ENCODE measurements around the gene DNAJC18. TPM values are rescaled to one million over a fixed set of nuclear protein-coding genes. Genes with fewer than 3 reads are reported as not detected.
"Not testable (repeated sequence)": the region's sequence is repeated elsewhere in the genome, so short reads cannot be mapped to it uniquely, and the experiment has no call there.

DNAJC18 gene
- total and polyA plus RNA-seq, 4 donors: 4.3 to 26.4 (median 14.1) TPM

- H3K36me3 ChIP-seq (ENCODE audit: control insufficient read depth in 1 of 2, insufficient read depth in 2 of 2, low read length in 1 of 2); H3K27me3 ChIP-seq (ENCODE audit: control insufficient read depth in 1 of 2, insufficient read depth in 2 of 2, low read length in 1 of 2); ATAC-seq (ENCODE audit: low FRiP score); H3K27ac ChIP-seq (ENCODE audit: low read depth in 1 of 2, low read length in 2 of 2); DNase-seq; H3K4me1 ChIP-seq (ENCODE audit: control insufficient read depth in 1 of 2, insufficient read depth in 2 of 2, low read length in 2 of 2); H3K9me3 ChIP-seq (ENCODE audit: control insufficient read depth, low read length); H3K4me3 ChIP-seq (ENCODE audit: low read length in 2 of 2): not testable (repeated sequence)
- intact Hi-C loops (cut with DNase I): loop anchor here (2.0 to 5.0 kb wide), 3 partner anchors 33 to 42 kb away; partner anchors contain the start of gene DNAJC18 (in 1 of the 2)
- WGBS, 2 donors: 88 to 93% methylated on average over 4 of the region's 4 CpGs
These were observed 40.4 kb upstream of the DNAJC18 start for GRCh38 chr5:139479729-139480128.

GRCh38 chr5:139478657-139479423 is 39.5 kb upstream of the DNAJC18 start:
- H3K36me3 ChIP-seq (ENCODE audit: control insufficient read depth in 1 of 2, insufficient read depth in 2 of 2, low read length in 1 of 2); H3K27ac ChIP-seq (ENCODE audit: low read depth in 1 of 2, low read length in 2 of 2); H3K9me3 ChIP-seq (ENCODE audit: control insufficient read depth, low read length); ATAC-seq (ENCODE audit: low FRiP score); H3K27me3 ChIP-seq (ENCODE audit: control insufficient read depth in 1 of 2, insufficient read depth in 2 of 2, low read length in 1 of 2); H3K4me3 ChIP-seq (ENCODE audit: low read length in 2 of 2); H3K4me1 ChIP-seq (ENCODE audit: control insufficient read depth in 1 of 2, insufficient read depth in 2 of 2, low read length in 2 of 2); DNase-seq: not testable (repeated sequence)
- intact Hi-C loops (cut with DNase I): loop anchor here in 1 of 2 donors (5.0 kb wide), 1 partner anchor 37 kb away; no protein-coding TSS in a partner anchor
- 76 to 78% methylated on average over 9 of the region's 9 CpGs for WGBS, 2 donors

- DNase-seq: no peak
- H3K4me1 ChIP-seq (ENCODE audit: control insufficient read depth in 1 of 2, insufficient read depth in 2 of 2, low read length in 2 of 2): no peaks in the 10 kb centered on the region
- no peak for ATAC-seq (ENCODE audit: low FRiP score)
- H3K4me3 ChIP-seq (ENCODE audit: low read length in 2 of 2): no peak overlapping the region
- H3K9me3 ChIP-seq (ENCODE audit: control insufficient read depth, low read length): no peaks in the 10 kb centered on the region
- H3K36me3 ChIP-seq (ENCODE audit: control insufficient read depth in 1 of 2, insufficient read depth in 2 of 2, low read length in 1 of 2): peaks cover 3 to 5% of the 10 kb centered on the region in 2 donors
- intact Hi-C loops (cut with DNase I): loop anchor here in 1 of 2 donors (5.0 kb wide), 1 partner anchor 34 kb away; no protein-coding TSS in a partner anchor
- H3K27ac ChIP-seq (ENCODE audit: low read depth in 1 of 2, low read length in 2 of 2): no peak overlapping the region
- 87 to 88% methylated on average over 13 of the region's 13 CpGs for WGBS, 2 donors
- no peaks in the 10 kb centered on the region for H3K27me3 ChIP-seq (ENCODE audit: control insufficient read depth in 1 of 2, insufficient read depth in 2 of 2, low read length in 1 of 2)
These were observed 36.7 kb upstream of the DNAJC18 start for GRCh38 chr5:139475865-139476617.

DNA sequence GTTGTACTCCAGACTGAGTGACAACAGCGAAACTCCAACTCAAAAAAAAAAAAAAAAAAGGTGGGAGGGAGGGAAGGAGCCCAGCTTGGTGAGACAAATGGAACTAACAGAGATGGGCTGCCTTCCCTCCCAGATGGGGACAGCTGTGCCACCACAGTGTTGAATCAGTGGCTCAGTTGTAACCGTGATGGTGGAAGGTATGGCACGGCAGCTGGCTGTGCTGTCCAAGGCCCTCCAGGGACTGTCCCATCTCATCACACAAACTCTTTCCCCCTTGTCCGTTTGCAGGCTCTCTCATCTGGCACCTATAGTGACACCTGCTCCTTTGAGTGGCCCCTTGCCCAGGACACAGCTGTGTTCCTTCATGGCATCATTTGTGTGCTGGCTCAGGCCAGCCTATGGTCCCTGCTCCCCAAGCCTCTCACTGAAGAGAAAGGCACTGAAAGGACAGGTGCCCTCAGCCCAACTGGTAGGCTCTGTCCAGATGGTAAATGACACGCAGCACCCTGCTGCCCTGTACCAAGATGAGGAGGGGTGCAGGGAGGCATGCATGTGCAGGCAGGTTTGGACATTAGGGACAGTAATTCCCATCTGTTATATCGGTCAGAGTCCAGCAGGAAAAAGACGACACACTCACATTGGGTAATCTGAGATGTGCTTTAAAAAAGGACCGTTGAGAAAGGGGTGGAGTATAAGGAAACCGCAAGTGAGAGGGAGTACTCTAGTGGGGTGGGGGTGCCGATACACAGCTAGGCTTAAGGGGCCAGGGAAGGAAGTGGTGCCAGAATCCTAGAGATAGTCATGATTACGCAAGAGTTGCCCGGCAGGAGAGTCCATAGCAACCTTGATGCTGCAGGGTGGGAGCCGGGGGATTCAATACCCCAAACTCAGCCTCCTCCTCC is 35.8 kb upstream of the DNAJC18 start:
- DNase-seq (no peak), ATAC-seq (ENCODE audit: low FRiP score) (peak; percentile 50)
- 61 to 62% methylated on average over 13 of the region's 13 CpGs for WGBS, 2 donors
- peaks cover 3 to 5% of the 10 kb centered on the region in 2 donors for H3K36me3 ChIP-seq (ENCODE audit: control insufficient read depth in 1 of 2, insufficient read depth in 2 of 2, low read length in 1 of 2)
- no peak overlapping the region for H3K4me3 ChIP-seq (ENCODE audit: low read length in 2 of 2)
- intact Hi-C loops (cut with DNase I): loop anchor here in 1 of 2 donors (5.0 kb wide), 1 partner anchor 33 kb away; no protein-coding TSS in a partner anchor
- H3K9me3 ChIP-seq (ENCODE audit: control insufficient read depth, low read length): no peaks in the 10 kb centered on the region
- no peak overlapping the region for H3K27ac ChIP-seq (ENCODE audit: low read depth in 1 of 2, low read length in 2 of 2)
- no peaks in the 10 kb centered on the region for H3K27me3 ChIP-seq (ENCODE audit: control insufficient read depth in 1 of 2, insufficient read depth in 2 of 2, low read length in 1 of 2)
- H3K4me1 ChIP-seq (ENCODE audit: control insufficient read depth in 1 of 2, insufficient read depth in 2 of 2, low read length in 2 of 2): no peaks in the 10 kb centered on the region

- intact Hi-C loops (cut with DNase I): no loop called here
- no peak overlapping the region for H3K27ac ChIP-seq (ENCODE audit: low read depth in 1 of 2, low read length in 2 of 2)
- H3K27me3 ChIP-seq (ENCODE audit: control insufficient read depth in 1 of 2, insufficient read depth in 2 of 2, low read length in 1 of 2): no peaks in the 10 kb centered on the region
- H3K9me3 ChIP-seq (ENCODE audit: control insufficient read depth, low read length): no peaks in the 10 kb centered on the region
- WGBS, 2 donors: 81 to 82% methylated on average over 2 of the region's 2 CpGs
- DNase-seq: no peak
- H3K36me3 ChIP-seq (ENCODE audit: control insufficient read depth in 1 of 2, insufficient read depth in 2 of 2, low read length in 1 of 2): peaks cover 3 to 5% of the 10 kb centered on the region in 2 donors
- ATAC-seq (ENCODE audit: low FRiP score): no peak
- no peaks in the 10 kb centered on the region for H3K4me1 ChIP-seq (ENCODE audit: control insufficient read depth in 1 of 2, insufficient read depth in 2 of 2, low read length in 2 of 2)
- no peak overlapping the region for H3K4me3 ChIP-seq (ENCODE audit: low read length in 2 of 2)
These were observed 34.2 kb upstream of the DNAJC18 start for GRCh38 chr5:139473565-139473964.

- ATAC-seq (ENCODE audit: low FRiP score) (no peak), DNase-seq (no peak)
- H3K4me3 ChIP-seq (ENCODE audit: low read length in 2 of 2): no peak overlapping the region
- no peaks in the 10 kb centered on the region for H3K27me3 ChIP-seq (ENCODE audit: control insufficient read depth in 1 of 2, insufficient read depth in 2 of 2, low read length in 1 of 2)
- WGBS, 2 donors: 74 to 78% methylated on average over 8 of the region's 8 CpGs
- peaks cover 2 to 3% of the 10 kb centered on the region in 2 donors for H3K36me3 ChIP-seq (ENCODE audit: control insufficient read depth in 1 of 2, insufficient read depth in 2 of 2, low read length in 1 of 2)
- no peaks in the 10 kb centered on the region for H3K4me1 ChIP-seq (ENCODE audit: control insufficient read depth in 1 of 2, insufficient read depth in 2 of 2, low read length in 2 of 2)
- no peaks in the 10 kb centered on the region for H3K9me3 ChIP-seq (ENCODE audit: control insufficient read depth, low read length)
- H3K27ac ChIP-seq (ENCODE audit: low read depth in 1 of 2, low read length in 2 of 2): no peak overlapping the region
- intact Hi-C loops (cut with DNase I): no loop called here
These were observed 33.8 kb upstream of the DNAJC18 start for GRCh38 chr5:139473105-139473504.

DNA sequence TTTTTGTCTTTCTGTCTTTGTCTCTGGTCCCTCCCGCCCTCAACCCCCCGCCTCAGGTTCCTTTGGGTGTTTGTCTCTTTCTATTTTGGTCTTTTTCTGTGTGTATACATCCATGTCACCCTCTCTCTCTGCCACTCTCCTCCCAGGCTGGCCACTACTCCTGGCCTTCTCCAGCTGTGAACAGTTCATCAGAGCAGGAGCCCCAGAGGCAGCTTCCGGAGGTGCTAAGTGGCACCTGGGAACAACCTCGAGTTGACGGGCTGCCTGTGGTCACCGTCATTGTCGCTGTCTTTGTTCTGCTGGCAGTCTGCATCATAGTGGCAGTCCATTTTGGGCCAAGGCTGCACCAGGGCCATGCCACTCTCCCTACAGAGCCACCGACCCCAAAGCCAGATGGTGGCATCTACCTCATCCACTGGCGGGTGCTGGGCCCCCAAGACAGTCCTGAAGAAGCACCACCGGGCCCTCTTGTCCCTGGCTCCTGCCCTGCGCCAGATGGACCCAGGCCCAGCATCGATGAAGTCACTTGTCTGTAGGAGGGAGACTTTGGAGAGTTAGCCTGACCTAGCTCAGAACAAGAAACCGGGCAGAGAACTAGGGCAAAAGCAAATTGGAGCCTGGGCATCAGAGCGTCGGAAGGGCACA is 33.2 kb upstream of the DNAJC18 start:
- WGBS, 2 donors: 72 to 76% methylated on average over 15 of the region's 15 CpGs
- Histone ChIP-seq H3K9me3 (ENCODE audit: control insufficient read depth, low read length) (no peaks in the 10 kb centered on the region), H3K4me3 (ENCODE audit: low read length in 2 of 2) (no peak overlapping the region), H3K27ac (ENCODE audit: low read depth in 1 of 2, low read length in 2 of 2) (no peak overlapping the region), H3K36me3 (ENCODE audit: control insufficient read depth in 1 of 2, insufficient read depth in 2 of 2, low read length in 1 of 2) (peaks cover 0 to 3% of the 10 kb centered on the region in 2 donors), H3K4me1 (ENCODE audit: control insufficient read depth in 1 of 2, insufficient read depth in 2 of 2, low read length in 2 of 2) (no peaks in the 10 kb centered on the region), H3K27me3 (ENCODE audit: control insufficient read depth in 1 of 2, insufficient read depth in 2 of 2, low read length in 1 of 2) (no peaks in the 10 kb centered on the region)
- no peak for DNase-seq
- intact Hi-C loops (cut with DNase I): no loop called here
- ATAC-seq (ENCODE audit: low FRiP score): no peak

DNA sequence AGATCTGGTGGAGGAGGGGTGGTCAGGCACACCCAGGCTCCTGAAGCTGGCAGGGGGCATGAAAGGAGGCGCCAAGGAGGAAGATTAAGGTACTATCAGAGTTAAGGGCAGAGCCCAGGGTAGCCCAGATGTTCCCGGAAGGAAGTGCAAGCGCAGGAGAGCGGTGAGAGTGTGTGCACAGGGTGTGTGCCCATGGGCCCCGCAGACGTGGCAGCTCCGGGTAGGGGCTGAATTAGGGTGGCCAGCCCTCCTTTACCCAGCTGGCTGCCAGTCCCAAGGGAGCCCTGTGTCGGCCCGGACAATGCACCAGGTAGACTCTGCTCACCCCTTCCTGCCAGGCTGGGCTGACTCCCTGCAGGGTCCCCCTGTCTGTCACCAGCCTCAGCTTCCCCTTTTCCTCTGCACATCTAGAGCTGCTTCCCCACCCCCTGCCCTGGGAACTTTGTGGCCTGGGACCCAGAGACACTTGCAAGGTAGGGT is 31.5 kb upstream of the DNAJC18 start, which contains the start of gene SMIM33:
SMIM33 (plus strand) TSS at position 184 of the 480 bp plus-strand sequence; CDS start at position 302, 118 bp downstream.
- no peaks in the 10 kb centered on the region for H3K9me3 ChIP-seq (ENCODE audit: control insufficient read depth, low read length)
- H3K27ac ChIP-seq (ENCODE audit: low read depth in 1 of 2, low read length in 2 of 2): no peak within 1 kb of the TSS
- peaks cover 0 to 3% of the 10 kb centered on the region in 2 donors for H3K36me3 ChIP-seq (ENCODE audit: control insufficient read depth in 1 of 2, insufficient read depth in 2 of 2, low read length in 1 of 2)
- ATAC-seq (ENCODE audit: low FRiP score): peak; percentile 9
- H3K27me3 ChIP-seq (ENCODE audit: control insufficient read depth in 1 of 2, insufficient read depth in 2 of 2, low read length in 1 of 2): no peaks in the 10 kb centered on the region
- no peaks in the 10 kb centered on the region for H3K4me1 ChIP-seq (ENCODE audit: control insufficient read depth in 1 of 2, insufficient read depth in 2 of 2, low read length in 2 of 2)
- intact Hi-C loops (cut with DNase I): no loop called here
- H3K4me3 ChIP-seq (ENCODE audit: low read length in 2 of 2): no peak within 1 kb of the TSS
- 88 to 92% methylated on average over 9 of the region's 9 CpGs for WGBS, 2 donors
- no peak for DNase-seq

Data from aorta (tissue), 5 donors.